Hepatocyte (in vitro differentiated cells): Measurements from ENCODE around the gene COP1. TPM values are rescaled to one million over a fixed set of nuclear protein-coding genes. Genes with fewer than 3 reads are reported as not detected.
"Not testable (repeated sequence)": the region's sequence is repeated elsewhere in the genome, so short reads cannot be mapped to it uniquely, and the experiment has no call there.

ENCODE experiments used
- DNase-seq: peaks from one replicate; pipeline ENCODE4 v3.0.0-alpha.2; 2016; ENCODE audit warnings: low spot score
- H2AFZ ChIP-seq: fragments of 200-600 bp; sonication (generic); 2 replicates; pipeline ENCODE4 v1.6.0; 2016; ENCODE audit warnings: antibody characterized with exemption, mild to moderate bottlenecking
- H3K27ac ChIP-seq: fragments of 200-600 bp; sonication (generic); 2 replicates; pipeline ENCODE4 v1.5.1; 2016; ENCODE audit warnings: mild to moderate bottlenecking
- H3K27me3 ChIP-seq: fragments of 200-600 bp; sonication (generic); 2 replicates; pipeline ENCODE4 v1.6.1; 2016
- H3K36me3 ChIP-seq: fragments of 200-600 bp; sonication (generic); replicated peaks from 2 replicates; pipeline ENCODE4 v1.5.1; 2016; ENCODE audit warnings: low read depth; ENCODE audit not compliant: insufficient read depth
- H3K4me1 ChIP-seq: fragments of 200-600 bp; sonication (generic); 2 replicates; pipeline ENCODE4 v1.5.1; 2016; ENCODE audit warnings: mild to moderate bottlenecking, moderate library complexity; ENCODE audit not compliant: insufficient read depth
- H3K4me2 ChIP-seq: fragments of 200-600 bp; sonication (generic); 2 replicates; pipeline ENCODE4 v1.6.0; 2016
- H3K4me3 ChIP-seq: fragments of 200-600 bp; sonication (generic); 2 replicates; pipeline ENCODE4 v1.5.1; 2016; ENCODE audit warnings: mild to moderate bottlenecking
- H3K79me2 ChIP-seq: fragments of 200-600 bp; sonication (generic); 2 replicates; pipeline ENCODE4 v1.6.0; 2017; ENCODE audit warnings: mild to moderate bottlenecking
- H3K9me2 ChIP-seq: fragments of 200-600 bp; sonication (generic); replicated peaks from 2 replicates; pipeline ENCODE4 v1.6.0; 2017; ENCODE audit warnings: mild to moderate bottlenecking; ENCODE audit not compliant: insufficient read depth
- H3K9me3 ChIP-seq: fragments of 200-600 bp; sonication (generic); 2 replicates; pipeline ENCODE4 v1.5.1; 2016; ENCODE audit warnings: low read depth, mild to moderate bottlenecking
- H4K20me1 ChIP-seq: fragments of 200-600 bp; sonication (generic); 2 replicates; pipeline ENCODE4 v1.6.0; 2016; ENCODE audit warnings: mild to moderate bottlenecking; ENCODE audit not compliant: insufficient read depth, poor library complexity, severe bottlenecking
- CTCF ChIP-seq: fragments of 200-600 bp; sonication (generic); IDR thresholded peaks from 2 replicates; pipeline ENCODE4 v1.5.1; 2016; ENCODE audit warnings: antibody characterized with exemption, mild to moderate bottlenecking; ENCODE audit not compliant: poor library complexity
- EZH2 ChIP-seq: fragments of 200-600 bp; sonication (generic); IDR thresholded peaks from 2 replicates; pipeline ENCODE4 v1.6.1; 2016; ENCODE audit warnings: antibody characterized with exemption, mild to moderate bottlenecking, borderline replicate concordance
- EZH2phosphoT487 ChIP-seq: fragments of 200-600 bp; sonication (generic); IDR thresholded peaks from one replicate; pipeline ENCODE4 v1.6.1; 2018; ENCODE audit warnings: antibody characterized with exemption, mild to moderate bottlenecking, low read depth, moderate library complexity; ENCODE audit not compliant: unreplicated experiment, severe bottlenecking
- WGBS: methylation state at CpG from one replicate; pipeline ENCODE4 v1.1.6; 2016; ENCODE audit warnings: low lambda C conversion rate; ENCODE audit errors: missing lambda C conversion rate; 5-methylcytosine and 5-hydroxymethylcytosine counted together
- polyA plus RNA-seq: library from polyadenylated mRNA; unstranded; fragments of >200 nt; fragmentation: Nextera tagmentation; extraction: Ambion mirVana; gene quantifications from 2 replicates; pipeline ENCODE4 v1.2.1, GENCODE V29; 2016
- total RNA-seq: library from RNA; depleted of rRNA; stranded (reverse); fragments of >200 nt; gene quantifications from 2 replicates; pipeline ENCODE4 v1.2.3, GENCODE V29; 2014

The COP1 gene
- total and polyA plus RNA-seq, 2 experiments from 2014 or later, result 63.0 to 65.9 TPM

DNA sequence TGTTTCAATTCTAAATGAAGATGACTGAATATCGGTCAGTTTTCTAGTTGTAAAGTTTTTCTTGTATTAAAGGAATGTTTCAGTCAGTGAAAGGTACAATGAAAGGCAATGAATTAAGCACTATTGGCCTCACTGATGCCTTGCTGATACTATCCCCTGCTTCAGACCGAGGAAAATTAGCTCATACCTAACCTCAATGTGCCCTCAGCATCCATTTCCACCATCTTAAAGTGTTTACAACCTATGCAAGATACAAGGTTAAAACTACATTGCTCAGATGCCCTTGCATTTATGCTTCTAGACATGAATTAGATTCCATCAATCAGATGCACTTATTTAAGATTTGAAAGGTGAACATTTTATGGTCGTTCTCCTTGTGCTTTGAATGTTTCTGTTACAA is 184.5 kb downstream of the COP1 start:
- no peaks in the 10 kb centered on the region for H3K36me3 ChIP-seq
- no peak for DNase-seq
- WGBS, result 100% methylated on average over 3 of the region's 3 CpGs
- H2AFZ ChIP-seq, result no peak overlapping the region
- H3K9me2 ChIP-seq, result no peaks in the 10 kb centered on the region
- H3K4me1 ChIP-seq, result no peaks in the 10 kb centered on the region
- H3K9me3 ChIP-seq, result no peaks in the 10 kb centered on the region
- H3K79me2 ChIP-seq, result no peaks in the 10 kb centered on the region
- TF ChIP-seq EZH2phosphoT487, result no peak
- no peak for TF ChIP-seq EZH2
- TF ChIP-seq CTCF, result no peak
- H4K20me1 ChIP-seq, result no peaks in the 10 kb centered on the region
- H3K27me3 ChIP-seq, result no peaks in the 10 kb centered on the region
- no peak overlapping the region for H3K27ac ChIP-seq
- H3K4me2 ChIP-seq, result no peak overlapping the region
- no peak overlapping the region for H3K4me3 ChIP-seq

- WGBS, result 92% methylated on average over 4 of the region's 4 CpGs
- H3K27ac ChIP-seq, result no peak overlapping the region
- no peak overlapping the region for H3K4me3 ChIP-seq
- H3K27me3 ChIP-seq, result no peaks in the 10 kb centered on the region
- no peaks in the 10 kb centered on the region for H3K4me1 ChIP-seq
- H3K9me2 ChIP-seq, result no peaks in the 10 kb centered on the region
- no peak overlapping the region for H2AFZ ChIP-seq
- DNase-seq, result no peak
- H4K20me1 ChIP-seq, result no peaks in the 10 kb centered on the region
- no peaks in the 10 kb centered on the region for H3K36me3 ChIP-seq
- no peaks in the 10 kb centered on the region for H3K79me2 ChIP-seq
- no peaks in the 10 kb centered on the region for H3K9me3 ChIP-seq
- TF ChIP-seq EZH2phosphoT487, result no peak
- no peak for TF ChIP-seq EZH2
- TF ChIP-seq CTCF, result no peak
- H3K4me2 ChIP-seq, result no peak overlapping the region
These were observed 189.4 kb downstream of the COP1 start for GRCh38 chr1:176017722-176018121.

DNA sequence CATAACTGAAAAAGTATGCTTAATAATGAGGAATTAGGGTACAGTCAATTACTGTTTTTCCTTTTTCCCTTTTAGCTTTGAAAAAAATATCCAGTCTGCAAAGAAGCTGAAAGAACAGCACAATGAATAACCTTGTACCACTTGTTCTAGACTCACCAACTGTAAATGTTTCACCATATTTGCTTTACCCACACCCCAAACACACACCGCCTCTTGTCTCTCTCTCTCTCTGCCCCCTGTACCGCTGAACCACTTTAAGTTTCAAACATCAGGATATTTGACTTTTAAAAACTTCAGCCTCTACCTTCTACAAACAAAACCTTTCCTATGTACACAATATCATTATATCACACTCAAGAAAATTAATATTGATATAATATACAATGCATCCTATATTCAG is 197.1 kb downstream of the COP1 start:
- WGBS, result 90% methylated on average over 2 of the region's 2 CpGs
- H3K9me2 ChIP-seq, result no peaks in the 10 kb centered on the region
- H3K79me2 ChIP-seq, result no peaks in the 10 kb centered on the region
- H3K4me1 ChIP-seq, result no peaks in the 10 kb centered on the region
- H3K4me2 ChIP-seq, result no peak overlapping the region
- no peaks in the 10 kb centered on the region for H3K9me3 ChIP-seq
- H3K27me3 ChIP-seq, result no peaks in the 10 kb centered on the region
- TF ChIP-seq CTCF, result no peak
- TF ChIP-seq EZH2phosphoT487, result no peak
- TF ChIP-seq EZH2, result no peak
- H3K27ac ChIP-seq, result no peak overlapping the region
- DNase-seq, result no peak
- H3K4me3 ChIP-seq, result no peak overlapping the region
- no peaks in the 10 kb centered on the region for H3K36me3 ChIP-seq
- H4K20me1 ChIP-seq, result no peaks in the 10 kb centered on the region
- H2AFZ ChIP-seq, result no peak overlapping the region

GRCh38 chr1:176007756-176008389 is 199.2 kb downstream of the COP1 start:
- not testable (repeated sequence) for H3K27ac ChIP-seq, H3K79me2 ChIP-seq, H3K9me2 ChIP-seq, DNase-seq, H3K4me1 ChIP-seq, H2AFZ ChIP-seq, H3K36me3 ChIP-seq, H3K9me3 ChIP-seq, H4K20me1 ChIP-seq, H3K4me2 ChIP-seq, H3K27me3 ChIP-seq, H3K4me3 ChIP-seq
- WGBS, result 92% methylated on average over 28 of the region's 28 CpGs

- H3K4me2 ChIP-seq, H3K9me3 ChIP-seq, H3K4me1 ChIP-seq, H3K9me2 ChIP-seq, H3K27ac ChIP-seq, H3K27me3 ChIP-seq, H3K36me3 ChIP-seq, H3K79me2 ChIP-seq, DNase-seq, H4K20me1 ChIP-seq, H2AFZ ChIP-seq, H3K4me3 ChIP-seq: not testable (repeated sequence)
- WGBS, result 92% methylated on average over 1 of the region's 1 CpG
These were observed 212.4 kb downstream of the COP1 start for GRCh38 chr1:175994660-175995059.

DNA sequence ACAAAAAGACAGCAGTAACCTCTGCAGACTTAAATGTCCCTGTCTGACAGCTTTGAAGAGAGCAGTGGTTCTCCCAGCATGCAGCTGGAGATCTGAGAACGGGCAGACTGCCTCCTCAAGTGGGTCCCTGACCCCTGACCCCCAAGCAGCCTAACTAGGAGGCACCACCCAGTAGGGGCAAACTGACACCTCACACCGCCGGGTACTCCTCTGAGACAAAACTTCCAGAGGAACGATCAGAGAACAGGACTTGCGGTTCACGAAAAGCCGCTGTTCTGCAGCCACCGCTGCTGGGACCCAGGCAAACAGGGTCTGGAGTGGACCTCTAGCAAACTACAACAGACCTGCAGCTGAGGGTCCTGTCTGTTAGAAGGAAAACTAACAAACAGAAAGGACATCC is 214.3 kb downstream of the COP1 start:
- not testable (repeated sequence) for H3K27me3 ChIP-seq, H3K9me2 ChIP-seq
- WGBS, result 98% methylated on average over 8 of the region's 8 CpGs

More for the DNA sequence above, 214.3 kb downstream of the COP1 start:
- H3K4me3 ChIP-seq, H3K4me2 ChIP-seq, H3K79me2 ChIP-seq, H3K36me3 ChIP-seq, DNase-seq, H4K20me1 ChIP-seq, H3K9me3 ChIP-seq, H3K27ac ChIP-seq, H2AFZ ChIP-seq, H3K4me1 ChIP-seq: not testable (repeated sequence)
